Activated CD4-positive, alpha-beta T cell treated with anti-CD3 and anti-CD28 coated beads, Interleukin-2, Interleukin-4, amounts not matched to agents 100 ng/mL and 50 ng/mL, durations not matched to agents 16 hours and 8 hours (primary cell): ENCODE measurements around the gene GAGE10.
"Not testable (repeated sequence)": the region's sequence is repeated elsewhere in the genome, so short reads cannot be mapped to it uniquely, and the experiment has no call there.

Experiments used
- DNase-seq: peaks from one replicate; pipeline ENCODE4 v3.0.0-alpha.2; 2020; ENCODE audit warnings: low spot score

The GAGE10 gene

GRCh38 chrX:49323735-49324134, 20.3 kb downstream of the GAGE10 start:
- not testable (repeated sequence) for DNase-seq

GRCh38 chrX:49330421-49330820, 27.0 kb downstream of the GAGE10 start:
- not testable (repeated sequence) for DNase-seq

- DNase-seq: not testable (repeated sequence)
Observed at GRCh38 chrX:49331282-49331681, 27.8 kb downstream of the GAGE10 start, which contains the start of gene GAGE13. Gene GAGE13, plus strand, starts transcription at chrX:49331582. Its CDS starts 1,156 bp downstream, at chrX:49332738.

GRCh38 chrX:49331841-49332240, 28.4 kb downstream of the GAGE10 start:
- DNase-seq: not testable (repeated sequence)

GRCh38 chrX:49341449-49341848, 38.0 kb downstream of the GAGE10 start:
- DNase-seq: not testable (repeated sequence)

GRCh38 chrX:49344496-49345175, 41.2 kb downstream of the GAGE10 start:
- DNase-seq: not testable (repeated sequence)

GRCh38 chrX:49345402-49345801, 42.0 kb downstream of the GAGE10 start:
- not testable (repeated sequence) for DNase-seq

GRCh38 chrX:49346150-49346549, 42.7 kb downstream of the GAGE10 start:
- DNase-seq: not testable (repeated sequence)
